GM12878 (cell line): Measurements from ENCODE around the gene MIGA2. TPM values are rescaled to one million over a fixed set of nuclear protein-coding genes. Genes with fewer than 3 reads are reported as not detected.

Experiments
- ATAC-seq: fragments of 200-7000 bp; cut with Tn5 transposase; 3 replicates; pipeline ENCODE4 v1.9.1; 2020; ENCODE audit warnings: mild to moderate bottlenecking, moderate library complexity
- BruUV-seq: library from RNA; stranded (reverse); fragments of 400-500 nt; replicated peaks from 2 replicates; lab custom pipeline; 2021; lab: Mats Ljungman, UMichigan
- CTCF ChIA-PET: fragments of 300-600 bp; sonication (Branson Sonifier 250); formaldehyde crosslinking; extraction: SDS; loops from one replicate; lab custom pipeline; 2021; ENCODE audit warnings: inconsistent platforms; lab: Yijun Ruan, JAX
- POLR2A ChIA-PET: fragments of 350-600 bp; formaldehyde crosslinking; extraction: SDS; loops from one replicate; lab custom pipeline; 2021; ENCODE audit warnings: inconsistent platforms; lab: Charles Lee
- RAD21 ChIA-PET: fragments of 300-600 bp; sonication (Branson Sonifier 250); formaldehyde crosslinking; loops from one replicate; lab custom pipeline; 2023; ENCODE audit warnings: antibody characterized with exemption; ENCODE audit not compliant: unreplicated experiment; lab: Charles Lee
- SMC1A ChIA-PET: fragments of 300-600 bp; sonication (Branson Sonifier 250); formaldehyde crosslinking; loops from one replicate; lab custom pipeline; 2023; ENCODE audit not compliant: unreplicated experiment, uncharacterized antibody; lab: Charles Lee
- DNase-seq: peaks from one replicate; pipeline ENCODE4 v3.0.0-alpha.2; 2011; ENCODE audit warnings: low read depth, low spot score
- FAIRE-seq: peaks from 3 replicates; lab custom pipeline; 2011; peaks lifted over from hg19 to GRCh38; lab: Jason Lieb, UNC
- H2AFZ ChIP-seq: 2 replicates; pipeline ENCODE4 v1.6.0; 2011; ENCODE audit warnings: low read depth, low read length, control low read depth; ENCODE audit not compliant: control insufficient read depth
- H3K27ac ChIP-seq: 2 replicates; pipeline ENCODE4 v1.5.1; 2011; ENCODE audit warnings: control low read depth; ENCODE audit not compliant: control insufficient read depth, insufficient read depth
- H3K27me3 ChIP-seq, 2 experiments: replicated peaks in 1 of 2; 2 replicates each; pipeline versions ENCODE4 v1.6.0 to v1.6.1; 2011; ENCODE audit warnings: low read length in 1 of 2; ENCODE audit not compliant: control insufficient read depth in 2 of 2, insufficient read depth in 2 of 2
- H3K36me3 ChIP-seq, 2 experiments: 2 replicates each; pipeline ENCODE4 v1.5.1; 2011; ENCODE audit warnings: low read length in 1 of 2; ENCODE audit not compliant: control insufficient read depth in 2 of 2, insufficient read depth in 2 of 2
- H3K4me1 ChIP-seq: 2 replicates; pipeline ENCODE4 v1.6.1; 2011; ENCODE audit warnings: mild to moderate bottlenecking, low read length, moderate library complexity, mixed read lengths; ENCODE audit not compliant: control insufficient read depth, insufficient read depth
- H3K4me2 ChIP-seq: 2 replicates; pipeline ENCODE4 v1.6.0; 2011; ENCODE audit warnings: control low read depth; ENCODE audit not compliant: control insufficient read depth, insufficient read depth
- H3K4me3 ChIP-seq: fragments of 200-600 bp; sonication (generic); 2 replicates; pipeline ENCODE4 v1.5.1; 2016
- H3K79me2 ChIP-seq: 2 replicates; pipeline ENCODE4 v1.6.0; 2011; ENCODE audit warnings: low read length; ENCODE audit not compliant: control insufficient read depth, insufficient read depth
- H3K9ac ChIP-seq: 2 replicates; pipeline ENCODE4 v1.8.0; 2011; ENCODE audit warnings: low read length, control low read depth, mixed read lengths; ENCODE audit not compliant: control insufficient read depth, insufficient read depth
- H3K9me3 ChIP-seq: replicated peaks from 3 replicates; pipeline ENCODE4 v1.5.1; 2011; ENCODE audit warnings: mild to moderate bottlenecking, low read length; ENCODE audit not compliant: control insufficient read depth, insufficient read depth
- H4K20me1 ChIP-seq: 2 replicates; pipeline ENCODE4 v1.6.0; 2011; ENCODE audit not compliant: control insufficient read depth, insufficient read depth
- CBFB ChIP-seq: IDR thresholded peaks from 2 replicates; pipeline ENCODE4 v1.6.1; 2016; ENCODE audit warnings: antibody characterized with exemption, low read depth
- CHD1 ChIP-seq: IDR thresholded peaks from 2 replicates; pipeline ENCODE4 v1.6.1; 2012; ENCODE audit warnings: low read depth, low read length, improper control_type of control experiment
- FOXK2 ChIP-seq: fragments of 450-650 bp; IDR thresholded peaks from 2 replicates; pipeline ENCODE4 v1.6.1; 2017; ENCODE audit warnings: mild to moderate bottlenecking, moderate library complexity
- POLR2AphosphoS2 ChIP-seq: IDR thresholded peaks from 2 replicates; pipeline ENCODE4 v1.6.1; 2011; ENCODE audit warnings: low read depth, mild to moderate bottlenecking, low read length, improper control_type of control experiment, moderate library complexity
- SP1 ChIP-seq: IDR thresholded peaks from one replicate; pipeline ENCODE4 v1.6.1; 2011; ENCODE audit warnings: low read depth, low read length
- SUZ12 ChIP-seq: fragments of 200-600 bp; sonication (generic); IDR thresholded peaks from one replicate; pipeline ENCODE4 v1.6.1; 2018; ENCODE audit warnings: antibody characterized with exemption, mild to moderate bottlenecking; ENCODE audit not compliant: unreplicated experiment
- WGBS: methylation state at CpG from one replicate; pipeline ENCODE4 v1.1.6; 2016; ENCODE audit warnings: low lambda C conversion rate; ENCODE audit not compliant: insufficient replicate concordance, insufficient coverage; ENCODE audit errors: missing lambda C conversion rate; 5-methylcytosine and 5-hydroxymethylcytosine counted together
- in situ Hi-C: fragments of 300-500 bp; cut with MboI; formaldehyde crosslinking; loops from 9 replicates; pipeline ENCODE4 v1.14.3; 2018; ENCODE audit warnings: mixed read lengths
- intact Hi-C: fragments of 100-400 bp; cut with micrococcal nuclease; formaldehyde crosslinking; loops from one replicate; pipeline ENCODE4 v1.14.2; 2022; ENCODE audit not compliant: unreplicated experiment
- polyA plus RNA-seq, 11 experiments: library from polyadenylated mRNA; depleted of rRNA in 4 of 11; unstranded in 6 of 11; stranded (reverse) in 5 of 11; fragments of >200 nt; fragmentation: Nextera tagmentation in 4 of 11; fragmentation: Illumina TruSeq in 1 of 11; extraction: Ambion mirVana in 4 of 11; extraction: Trizol in 1 of 11; gene quantifications; 1 replicate in 1 of 11; 2 replicates in 10 of 11; pipeline versions ENCODE4 v1.2.1 to v1.2.3, GENCODE V29; 2011 to 2016; ENCODE audit warnings: inconsistent platforms in 2 of 11, missing spikeins in 2 of 11, low read depth in 1 of 11
- total RNA-seq, 4 experiments: library from RNA; depleted of rRNA in 3 of 4; stranded (reverse); fragments of >200 nt in 3 of 4; fragmentation: Illumina TruSeq in 1 of 4; extraction: Trizol in 1 of 4; gene quantifications; 2 replicates each; pipeline versions ENCODE4 v1.2.1 to v1.2.3, GENCODE V29; 2013 to 2021
- TF ChIP-seq, protein P1 (sequence below): IDR thresholded peaks from 2 replicates; pipeline ENCODE4 v1.6.1; 2012; ENCODE audit warnings: low read depth, low read length, improper control_type of control experiment
- TF ChIP-seq, protein P2 (sequence below): fragments of 450-650 bp; IDR thresholded peaks from 2 replicates; pipeline ENCODE4 v1.6.1; 2016; ENCODE audit warnings: mild to moderate bottlenecking
- TF ChIP-seq, protein P3 (sequence below): IDR thresholded peaks from 2 replicates; pipeline ENCODE4 v1.6.1; 2011; ENCODE audit warnings: mild to moderate bottlenecking, low read depth, low read length, moderate library complexity; ENCODE audit not compliant: insufficient replicate concordance
- TF ChIP-seq, protein P4 (sequence below): fragments of 450-650 bp; IDR thresholded peaks from 2 replicates; pipeline ENCODE4 v1.6.1; 2018; ENCODE audit warnings: mild to moderate bottlenecking, low read depth, moderate library complexity; ENCODE audit not compliant: partially characterized antibody
- TF ChIP-seq, protein P5 (sequence below): fragments of 150-350 bp; IDR thresholded peaks from 2 replicates; pipeline ENCODE4 v1.6.1; 2014; ENCODE audit warnings: mild to moderate bottlenecking, low read depth, low read length
- TF ChIP-seq, protein P6 (sequence below): fragments of 450-650 bp; formaldehyde crosslinking; IDR thresholded peaks from 2 replicates; pipeline ENCODE4 v1.4.0; 2020; ENCODE audit warnings: mild to moderate bottlenecking, moderate library complexity

Gene MIGA2
- total and polyA plus RNA-seq, 10 of the 15 experiments (the other 5 are each of a cell fraction or from before 2014, with no cell fraction given), result 0.14 to 31.0 (median 12.7) TPM

DNA sequence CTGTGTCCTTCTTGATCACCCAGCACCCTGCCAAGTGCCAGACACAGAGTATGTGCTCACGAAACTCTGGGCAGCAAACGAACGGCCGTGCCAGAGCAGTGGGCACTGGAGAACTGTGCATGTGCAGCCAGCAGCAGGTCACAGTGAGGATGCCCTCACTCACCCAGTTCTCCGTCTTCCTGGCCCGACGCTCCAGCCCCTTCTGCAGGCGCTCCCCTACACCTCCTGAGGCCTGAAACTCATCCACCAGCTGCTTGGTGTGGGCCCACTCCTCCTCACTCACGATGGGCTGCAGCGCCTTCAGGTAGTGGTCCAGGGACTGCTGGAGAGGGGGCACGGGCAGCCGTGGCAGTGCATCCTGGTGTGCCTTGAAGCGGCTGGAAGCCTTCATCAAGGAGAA is 71.2 kb downstream of the MIGA2 start:
- in situ Hi-C loops, result no loop called here
- CTCF ChIA-PET, result no interaction called here
- WGBS, result 65% methylated on average over 13 of the region's 13 CpGs

More for the DNA sequence above, 71.2 kb downstream of the MIGA2 start:
- Histone ChIP-seq H2AFZ (no peak overlapping the region), H3K27ac (no peak overlapping the region), H3K9me3 (no peaks in the 10 kb centered on the region; the same call in 2 of the 3 replicates), H4K20me1 (no peaks in the 10 kb centered on the region), H3K4me2 (no peak overlapping the region), H3K4me3 (no peak overlapping the region), H3K27me3 (no peaks in the 10 kb centered on the region; a peak in 1 of 4 replicates), H3K36me3 (no peaks in the 10 kb centered on the region), H3K79me2 (peaks cover 13% of the 10 kb centered on the region), H3K4me1 (no peaks in the 10 kb centered on the region), H3K9ac (no peak overlapping the region)
- no TSS peak for BruUV-seq
- ATAC-seq (no peak), FAIRE-seq (no peak), DNase-seq (no peak)
- RAD21 ChIA-PET, result no interaction called here
- SMC1A ChIA-PET, result no interaction called here
- intact Hi-C loops, result no loop called here
- TF ChIP-seq, protein P1, sequence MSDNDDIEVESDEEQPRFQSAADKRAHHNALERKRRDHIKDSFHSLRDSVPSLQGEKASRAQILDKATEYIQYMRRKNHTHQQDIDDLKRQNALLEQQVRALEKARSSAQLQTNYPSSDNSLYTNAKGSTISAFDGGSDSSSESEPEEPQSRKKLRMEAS, result no peak
- TF ChIP-seq, protein P2, sequence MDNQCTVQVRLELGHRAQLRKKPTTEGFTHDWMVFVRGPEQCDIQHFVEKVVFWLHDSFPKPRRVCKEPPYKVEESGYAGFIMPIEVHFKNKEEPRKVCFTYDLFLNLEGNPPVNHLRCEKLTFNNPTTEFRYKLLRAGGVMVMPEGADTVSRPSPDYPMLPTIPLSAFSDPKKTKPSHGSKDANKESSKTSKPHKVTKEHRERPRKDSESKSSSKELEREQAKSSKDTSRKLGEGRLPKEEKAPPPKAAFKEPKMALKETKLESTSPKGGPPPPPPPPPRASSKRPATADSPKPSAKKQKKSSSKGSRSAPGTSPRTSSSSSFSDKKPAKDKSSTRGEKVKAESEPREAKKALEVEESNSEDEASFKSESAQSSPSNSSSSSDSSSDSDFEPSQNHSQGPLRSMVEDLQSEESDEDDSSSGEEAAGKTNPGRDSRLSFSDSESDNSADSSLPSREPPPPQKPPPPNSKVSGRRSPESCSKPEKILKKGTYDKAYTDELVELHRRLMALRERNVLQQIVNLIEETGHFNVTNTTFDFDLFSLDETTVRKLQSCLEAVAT, result no peak
- no peak for TF ChIP-seq CHD1
- TF ChIP-seq, protein P3, sequence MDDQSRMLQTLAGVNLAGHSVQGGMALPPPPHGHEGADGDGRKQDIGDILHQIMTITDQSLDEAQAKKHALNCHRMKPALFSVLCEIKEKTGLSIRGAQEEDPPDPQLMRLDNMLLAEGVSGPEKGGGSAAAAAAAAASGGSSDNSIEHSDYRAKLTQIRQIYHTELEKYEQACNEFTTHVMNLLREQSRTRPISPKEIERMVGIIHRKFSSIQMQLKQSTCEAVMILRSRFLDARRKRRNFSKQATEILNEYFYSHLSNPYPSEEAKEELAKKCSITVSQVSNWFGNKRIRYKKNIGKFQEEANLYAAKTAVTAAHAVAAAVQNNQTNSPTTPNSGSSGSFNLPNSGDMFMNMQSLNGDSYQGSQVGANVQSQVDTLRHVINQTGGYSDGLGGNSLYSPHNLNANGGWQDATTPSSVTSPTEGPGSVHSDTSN, result no peak
- TF ChIP-seq CBFB, result no peak
- TF ChIP-seq POLR2AphosphoS2, result no peak
- no peak for TF ChIP-seq FOXK2
- TF ChIP-seq, protein P4, sequence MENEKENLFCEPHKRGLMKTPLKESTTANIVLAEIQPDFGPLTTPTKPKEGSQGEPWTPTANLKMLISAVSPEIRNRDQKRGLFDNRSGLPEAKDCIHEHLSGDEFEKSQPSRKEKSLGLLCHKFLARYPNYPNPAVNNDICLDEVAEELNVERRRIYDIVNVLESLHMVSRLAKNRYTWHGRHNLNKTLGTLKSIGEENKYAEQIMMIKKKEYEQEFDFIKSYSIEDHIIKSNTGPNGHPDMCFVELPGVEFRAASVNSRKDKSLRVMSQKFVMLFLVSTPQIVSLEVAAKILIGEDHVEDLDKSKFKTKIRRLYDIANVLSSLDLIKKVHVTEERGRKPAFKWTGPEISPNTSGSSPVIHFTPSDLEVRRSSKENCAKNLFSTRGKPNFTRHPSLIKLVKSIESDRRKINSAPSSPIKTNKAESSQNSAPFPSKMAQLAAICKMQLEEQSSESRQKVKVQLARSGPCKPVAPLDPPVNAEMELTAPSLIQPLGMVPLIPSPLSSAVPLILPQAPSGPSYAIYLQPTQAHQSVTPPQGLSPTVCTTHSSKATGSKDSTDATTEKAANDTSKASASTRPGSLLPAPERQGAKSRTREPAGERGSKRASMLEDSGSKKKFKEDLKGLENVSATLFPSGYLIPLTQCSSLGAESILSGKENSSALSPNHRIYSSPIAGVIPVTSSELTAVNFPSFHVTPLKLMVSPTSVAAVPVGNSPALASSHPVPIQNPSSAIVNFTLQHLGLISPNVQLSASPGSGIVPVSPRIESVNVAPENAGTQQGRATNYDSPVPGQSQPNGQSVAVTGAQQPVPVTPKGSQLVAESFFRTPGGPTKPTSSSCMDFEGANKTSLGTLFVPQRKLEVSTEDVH, result no peak
- no peak for TF ChIP-seq SP1
- TF ChIP-seq, protein P5, sequence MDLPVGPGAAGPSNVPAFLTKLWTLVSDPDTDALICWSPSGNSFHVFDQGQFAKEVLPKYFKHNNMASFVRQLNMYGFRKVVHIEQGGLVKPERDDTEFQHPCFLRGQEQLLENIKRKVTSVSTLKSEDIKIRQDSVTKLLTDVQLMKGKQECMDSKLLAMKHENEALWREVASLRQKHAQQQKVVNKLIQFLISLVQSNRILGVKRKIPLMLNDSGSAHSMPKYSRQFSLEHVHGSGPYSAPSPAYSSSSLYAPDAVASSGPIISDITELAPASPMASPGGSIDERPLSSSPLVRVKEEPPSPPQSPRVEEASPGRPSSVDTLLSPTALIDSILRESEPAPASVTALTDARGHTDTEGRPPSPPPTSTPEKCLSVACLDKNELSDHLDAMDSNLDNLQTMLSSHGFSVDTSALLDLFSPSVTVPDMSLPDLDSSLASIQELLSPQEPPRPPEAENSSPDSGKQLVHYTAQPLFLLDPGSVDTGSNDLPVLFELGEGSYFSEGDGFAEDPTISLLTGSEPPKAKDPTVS, result no peak
- TF ChIP-seq, protein P6, sequence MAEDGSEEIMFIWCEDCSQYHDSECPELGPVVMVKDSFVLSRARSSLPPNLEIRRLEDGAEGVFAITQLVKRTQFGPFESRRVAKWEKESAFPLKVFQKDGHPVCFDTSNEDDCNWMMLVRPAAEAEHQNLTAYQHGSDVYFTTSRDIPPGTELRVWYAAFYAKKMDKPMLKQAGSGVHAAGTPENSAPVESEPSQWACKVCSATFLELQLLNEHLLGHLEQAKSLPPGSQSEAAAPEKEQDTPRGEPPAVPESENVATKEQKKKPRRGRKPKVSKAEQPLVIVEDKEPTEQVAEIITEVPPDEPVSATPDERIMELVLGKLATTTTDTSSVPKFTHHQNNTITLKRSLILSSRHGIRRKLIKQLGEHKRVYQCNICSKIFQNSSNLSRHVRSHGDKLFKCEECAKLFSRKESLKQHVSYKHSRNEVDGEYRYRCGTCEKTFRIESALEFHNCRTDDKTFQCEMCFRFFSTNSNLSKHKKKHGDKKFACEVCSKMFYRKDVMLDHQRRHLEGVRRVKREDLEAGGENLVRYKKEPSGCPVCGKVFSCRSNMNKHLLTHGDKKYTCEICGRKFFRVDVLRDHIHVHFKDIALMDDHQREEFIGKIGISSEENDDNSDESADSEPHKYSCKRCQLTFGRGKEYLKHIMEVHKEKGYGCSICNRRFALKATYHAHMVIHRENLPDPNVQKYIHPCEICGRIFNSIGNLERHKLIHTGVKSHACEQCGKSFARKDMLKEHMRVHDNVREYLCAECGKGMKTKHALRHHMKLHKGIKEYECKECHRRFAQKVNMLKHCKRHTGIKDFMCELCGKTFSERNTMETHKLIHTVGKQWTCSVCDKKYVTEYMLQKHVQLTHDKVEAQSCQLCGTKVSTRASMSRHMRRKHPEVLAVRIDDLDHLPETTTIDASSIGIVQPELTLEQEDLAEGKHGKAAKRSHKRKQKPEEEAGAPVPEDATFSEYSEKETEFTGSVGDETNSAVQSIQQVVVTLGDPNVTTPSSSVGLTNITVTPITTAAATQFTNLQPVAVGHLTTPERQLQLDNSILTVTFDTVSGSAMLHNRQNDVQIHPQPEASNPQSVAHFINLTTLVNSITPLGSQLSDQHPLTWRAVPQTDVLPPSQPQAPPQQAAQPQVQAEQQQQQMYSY (CRISPR knock-in tag), result no peak
- no peak for TF ChIP-seq SUZ12
- POLR2A ChIA-PET, result no interaction called here
